OCI-LY3 (cell line): Measurements from ENCODE around the gene CCNI2.

Experiments
- H2AFZ ChIP-seq: fragments of 200-600, 300-600 bp; shearing (Covaris generic); 2 replicates; pipeline ENCODE4 v1.6.0; 2014; ENCODE audit warnings: antibody characterized with exemption, low read depth, low read length
- H3K27ac ChIP-seq: fragments of 200-600, 300-600 bp; sonication (generic); 2 replicates; pipeline ENCODE4 v1.5.1; 2014; ENCODE audit warnings: mild to moderate bottlenecking, low read length, moderate library complexity, mixed read lengths
- H3K27me3 ChIP-seq: fragments of 200-600, 300-600 bp; sonication (generic); 2 replicates; pipeline ENCODE4 v1.6.1; 2014; ENCODE audit warnings: low read depth, low read length, mixed read lengths
- H3K36me3 ChIP-seq: fragments of 200-600, 300-600 bp; sonication (generic); replicated peaks from 2 replicates; pipeline ENCODE3; 2014; ENCODE audit warnings: low read depth, low read length, mixed read lengths
- H3K4me1 ChIP-seq: fragments of 300-600, 200-600 bp; sonication (generic); 2 replicates; pipeline ENCODE4 v1.6.1; 2014; ENCODE audit warnings: low read length, mixed read lengths
- H3K4me2 ChIP-seq: fragments of 200-600, 300-600 bp; sonication (generic); 2 replicates; pipeline ENCODE4 v1.6.1; 2014; ENCODE audit warnings: low read length, mixed read lengths
- H3K4me3 ChIP-seq: fragments of 300-600, 200-600 bp; sonication (generic); 2 replicates; pipeline ENCODE4 v1.5.1; 2014; ENCODE audit warnings: antibody characterized with exemption, mild to moderate bottlenecking, low read length, moderate library complexity
- H3K79me2 ChIP-seq: fragments of 300-600, 200-600 bp; shearing (Covaris generic); 2 replicates; pipeline ENCODE4 v1.6.1; 2014; ENCODE audit warnings: mild to moderate bottlenecking, low read length, mixed read lengths
- H3K9ac ChIP-seq: fragments of 300-600, 200-600 bp; shearing (Covaris generic); 2 replicates; pipeline ENCODE4 v1.6.0; 2014; ENCODE audit warnings: mild to moderate bottlenecking, low read length, moderate library complexity
- H3K9me3 ChIP-seq: fragments of 200-600, 300-600 bp; shearing (Covaris generic); 2 replicates; pipeline ENCODE4 v1.6.1; 2014; ENCODE audit warnings: low read length, mixed read lengths; ENCODE audit not compliant: insufficient read depth
- H4K20me1 ChIP-seq: fragments of 200-600, 300-600 bp; sonication (generic); 2 replicates; pipeline ENCODE4 v1.6.1; 2016; ENCODE audit warnings: low read length, mixed read lengths; ENCODE audit not compliant: insufficient read depth
- CTCF ChIP-seq: fragments of 200-600, 300-600 bp; sonication (generic); IDR thresholded peaks from 2 replicates; pipeline ENCODE4 v1.5.1; 2014; ENCODE audit warnings: antibody characterized with exemption, low read length, low read depth
- EZH2phosphoT487 ChIP-seq: fragments of 200-600 bp; shearing (Covaris generic); IDR thresholded peaks from 2 replicates; pipeline ENCODE4 v1.6.1; 2018; ENCODE audit warnings: antibody characterized with exemption, mixed run types, low read depth

Gene CCNI2

GRCh38 chr5:132785864-132786263, 38.6 kb downstream of the CCNI2 start:
- no peaks in the 10 kb centered on the region for H3K27me3 ChIP-seq
- no peaks in the 10 kb centered on the region for H3K79me2 ChIP-seq
- H3K9me3 ChIP-seq: no peaks in the 10 kb centered on the region
- H2AFZ ChIP-seq: peak overlapping the region; percentile 82; the same call in 1 of the 2 replicates
- no peaks in the 10 kb centered on the region for H3K36me3 ChIP-seq
- no peak overlapping the region for H3K27ac ChIP-seq
- H3K4me3 ChIP-seq: peak overlapping the region; percentile 32; the same call in 1 of the 2 replicates
- no peaks in the 10 kb centered on the region for H4K20me1 ChIP-seq
- H3K4me1 ChIP-seq: peaks cover 12% of the 10 kb centered on the region
- H3K4me2 ChIP-seq: peak overlapping the region; percentile 74
- 0 out of 2 replicates have a peak overlapping the region, but pooled peaks have one; percentile 29 for H3K9ac ChIP-seq
- no peak for TF ChIP-seq CTCF
- TF ChIP-seq EZH2phosphoT487: no peak

- Histone ChIP-seq H3K36me3 (no peaks in the 10 kb centered on the region), H2AFZ (no peak overlapping the region), H3K9me3 (no peaks in the 10 kb centered on the region), H3K27ac (no peak overlapping the region), H3K27me3 (no peaks in the 10 kb centered on the region), H3K79me2 (no peaks in the 10 kb centered on the region), H3K9ac (no peak overlapping the region), H4K20me1 (no peaks in the 10 kb centered on the region), H3K4me1 (peaks cover 12% of the 10 kb centered on the region), H3K4me3 (no peak overlapping the region), H3K4me2 (no peak overlapping the region)
- no peak for TF ChIP-seq CTCF
- TF ChIP-seq EZH2phosphoT487: no peak
Measured at GRCh38 chr5:132787076-132787475, 39.9 kb downstream of the CCNI2 start.

- Histone ChIP-seq H3K27me3 (no peaks in the 10 kb centered on the region), H3K9ac (no peak overlapping the region), H3K4me1 (peaks cover 12% of the 10 kb centered on the region), H3K4me3 (no peak overlapping the region), H3K27ac (no peak overlapping the region), H3K79me2 (no peaks in the 10 kb centered on the region), H3K36me3 (no peaks in the 10 kb centered on the region), H4K20me1 (no peaks in the 10 kb centered on the region), H3K9me3 (no peaks in the 10 kb centered on the region), H2AFZ (no peak overlapping the region), H3K4me2 (no peak overlapping the region)
- no peak for TF ChIP-seq EZH2phosphoT487
- no peak for TF ChIP-seq CTCF
Measured at GRCh38 chr5:132788508-132788907, 41.3 kb downstream of the CCNI2 start.

GRCh38 chr5:132788990-132789886, 42.0 kb downstream of the CCNI2 start:
- Histone ChIP-seq H3K4me2 (no peak overlapping the region), H3K4me1 (peaks cover 12% of the 10 kb centered on the region), H3K27ac (no peak overlapping the region), H3K9ac (no peak overlapping the region), H3K36me3 (no peaks in the 10 kb centered on the region), H3K79me2 (no peaks in the 10 kb centered on the region), H4K20me1 (no peaks in the 10 kb centered on the region), H3K4me3 (no peak overlapping the region), H3K9me3 (no peaks in the 10 kb centered on the region), H3K27me3 (no peaks in the 10 kb centered on the region), H2AFZ (no peak overlapping the region)
- TF ChIP-seq EZH2phosphoT487: no peak
- TF ChIP-seq CTCF: no peak
